T-helper 2 cell treated with Interferon-gamma antibody and Interleukin-4, amounts not matched to agents 5 μg/mL and 100 μg/mL, for 36 hours (primary cell): ENCODE data around the gene DDX56.

Source experiments
- DNase-seq: peaks from one replicate; pipeline ENCODE4 v3.0.0; 2021; ENCODE audit warnings: low spot score
- H3K27ac Mint-ChIP-seq: one replicate; pipeline ENCODE4 v1.8.0; 2021; ENCODE audit warnings: mild to moderate bottlenecking, mixed read lengths
- H3K27me3 Mint-ChIP-seq: one replicate; pipeline ENCODE4 v1.8.0; 2021; ENCODE audit warnings: low read depth, mixed read lengths
- H3K36me3 Mint-ChIP-seq: one replicate; pipeline ENCODE4 v1.8.0; 2021; ENCODE audit warnings: low read depth, mixed read lengths
- H3K4me1 Mint-ChIP-seq: one replicate; pipeline ENCODE4 v1.8.0; 2021; ENCODE audit warnings: low read depth, mixed read lengths
- H3K4me3 Mint-ChIP-seq: one replicate; pipeline ENCODE4 v1.8.0; 2022; ENCODE audit warnings: mild to moderate bottlenecking, moderate library complexity, mixed read lengths
- H3K9me3 Mint-ChIP-seq: one replicate; pipeline ENCODE4 v1.8.0; 2021; ENCODE audit warnings: mixed read lengths

Gene DDX56

DNA sequence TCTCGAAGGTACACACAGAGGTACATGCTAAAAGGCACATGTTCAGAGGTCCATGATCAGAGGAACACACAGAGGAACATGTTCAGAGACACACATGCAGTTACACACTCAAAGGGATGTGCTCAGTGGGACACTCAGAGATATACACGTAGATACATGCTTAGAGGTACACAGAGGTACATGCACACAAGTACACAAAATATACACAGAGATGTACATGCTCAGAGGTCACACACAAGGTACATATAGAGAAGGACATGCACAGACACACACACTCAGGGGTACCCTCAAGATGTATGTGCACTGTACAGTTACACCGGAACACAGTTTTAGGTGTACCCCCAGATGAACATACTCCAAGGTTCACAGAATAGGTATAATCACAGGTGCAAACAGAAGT is 51.4 kb downstream of the DDX56 start:
- no peaks in the 10 kb centered on the region for H3K36me3 Mint-ChIP-seq
- DNase-seq, result no peak
- peaks cover 6% of the 10 kb centered on the region for H3K27me3 Mint-ChIP-seq
- no peak overlapping the region for H3K27ac Mint-ChIP-seq
- peaks cover 9% of the 10 kb centered on the region for H3K9me3 Mint-ChIP-seq
- H3K4me3 Mint-ChIP-seq, result no peak overlapping the region
- H3K4me1 Mint-ChIP-seq, result no peaks in the 10 kb centered on the region

- DNase-seq, result no peak
- H3K4me3 Mint-ChIP-seq, result no peak overlapping the region
- H3K27me3 Mint-ChIP-seq, result peaks cover 6% of the 10 kb centered on the region
- H3K4me1 Mint-ChIP-seq, result no peaks in the 10 kb centered on the region
- no peaks in the 10 kb centered on the region for H3K36me3 Mint-ChIP-seq
- H3K9me3 Mint-ChIP-seq, result peaks cover 9% of the 10 kb centered on the region
- H3K27ac Mint-ChIP-seq, result no peak overlapping the region
Measured at GRCh38 chr7:44521347-44522095, 52.2 kb downstream of the DDX56 start.

- Mint-ChIP-seq H3K27ac (no peak overlapping the region), H3K27me3 (peaks cover 6% of the 10 kb centered on the region), H3K9me3 (peaks cover 9% of the 10 kb centered on the region), H3K36me3 (no peaks in the 10 kb centered on the region), H3K4me1 (no peaks in the 10 kb centered on the region), H3K4me3 (no peak overlapping the region)
- no peak for DNase-seq
Measured at GRCh38 chr7:44520574-44520973, 53.1 kb downstream of the DDX56 start.

- DNase-seq, result no peak
- no peaks in the 10 kb centered on the region for H3K36me3 Mint-ChIP-seq
- H3K9me3 Mint-ChIP-seq, result peaks cover 4% of the 10 kb centered on the region
- no peak overlapping the region for H3K4me3 Mint-ChIP-seq
- H3K27me3 Mint-ChIP-seq, result peaks cover 6% of the 10 kb centered on the region
- H3K27ac Mint-ChIP-seq, result no peak overlapping the region
- no peaks in the 10 kb centered on the region for H3K4me1 Mint-ChIP-seq
Measured at GRCh38 chr7:44519546-44519945, 54.2 kb downstream of the DDX56 start.

DNA sequence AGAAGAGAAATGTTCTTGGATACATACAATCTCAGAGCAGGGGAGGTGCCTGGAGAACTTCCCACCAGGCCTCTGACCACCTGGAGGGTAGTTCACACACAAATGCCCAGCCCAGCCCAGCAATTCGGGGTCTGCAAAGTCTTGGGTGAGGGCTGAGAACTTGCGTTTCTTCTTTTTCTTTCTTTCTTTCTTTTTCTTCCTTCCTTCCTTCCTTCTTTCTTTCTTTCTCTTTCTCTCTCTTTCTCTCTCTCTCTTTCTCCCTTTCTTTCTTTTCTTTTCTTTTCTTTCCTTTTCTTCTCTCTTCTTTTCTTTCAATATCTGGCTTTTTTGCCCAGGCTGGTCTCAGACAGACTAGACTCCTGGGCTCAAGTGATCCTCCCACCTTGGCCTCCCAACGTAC is 54.9 kb downstream of the DDX56 start:
- no peaks in the 10 kb centered on the region for H3K27me3 Mint-ChIP-seq
- H3K4me3 Mint-ChIP-seq, result no peak overlapping the region
- no peaks in the 10 kb centered on the region for H3K36me3 Mint-ChIP-seq
- no peaks in the 10 kb centered on the region for H3K9me3 Mint-ChIP-seq
- DNase-seq, result no peak
- H3K27ac Mint-ChIP-seq, result no peak overlapping the region
- H3K4me1 Mint-ChIP-seq, result no peaks in the 10 kb centered on the region

DNA sequence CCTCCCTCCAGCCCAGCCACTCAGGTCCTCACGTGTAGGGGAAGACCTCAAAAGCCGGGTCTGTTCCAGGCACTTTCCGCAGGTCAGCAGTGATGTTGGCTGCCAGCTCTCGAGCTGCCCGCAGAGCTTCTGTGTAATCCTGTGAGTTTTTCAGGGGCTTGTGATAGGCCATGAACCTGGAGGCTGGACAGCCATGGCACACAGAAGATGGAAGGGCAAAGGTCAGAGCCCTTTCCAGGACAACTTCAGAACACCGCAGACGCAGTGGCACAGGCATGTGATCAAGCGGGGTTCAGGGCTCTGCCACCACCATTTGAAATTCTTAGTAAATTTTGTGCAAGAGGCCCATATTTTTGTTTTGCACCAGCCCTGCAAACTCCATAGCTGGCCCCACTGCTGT is 56.5 kb downstream of the DDX56 start:
- H3K9me3 Mint-ChIP-seq, result no peaks in the 10 kb centered on the region

More for the DNA sequence above, 56.5 kb downstream of the DDX56 start:
- H3K27me3 Mint-ChIP-seq, result no peaks in the 10 kb centered on the region
- H3K4me3 Mint-ChIP-seq, result no peak overlapping the region
- H3K4me1 Mint-ChIP-seq, result no peaks in the 10 kb centered on the region
- H3K27ac Mint-ChIP-seq, result no peak overlapping the region
- no peaks in the 10 kb centered on the region for H3K36me3 Mint-ChIP-seq
- no peak for DNase-seq
